ENCODE measurements around the gene SPG21.

DNA sequence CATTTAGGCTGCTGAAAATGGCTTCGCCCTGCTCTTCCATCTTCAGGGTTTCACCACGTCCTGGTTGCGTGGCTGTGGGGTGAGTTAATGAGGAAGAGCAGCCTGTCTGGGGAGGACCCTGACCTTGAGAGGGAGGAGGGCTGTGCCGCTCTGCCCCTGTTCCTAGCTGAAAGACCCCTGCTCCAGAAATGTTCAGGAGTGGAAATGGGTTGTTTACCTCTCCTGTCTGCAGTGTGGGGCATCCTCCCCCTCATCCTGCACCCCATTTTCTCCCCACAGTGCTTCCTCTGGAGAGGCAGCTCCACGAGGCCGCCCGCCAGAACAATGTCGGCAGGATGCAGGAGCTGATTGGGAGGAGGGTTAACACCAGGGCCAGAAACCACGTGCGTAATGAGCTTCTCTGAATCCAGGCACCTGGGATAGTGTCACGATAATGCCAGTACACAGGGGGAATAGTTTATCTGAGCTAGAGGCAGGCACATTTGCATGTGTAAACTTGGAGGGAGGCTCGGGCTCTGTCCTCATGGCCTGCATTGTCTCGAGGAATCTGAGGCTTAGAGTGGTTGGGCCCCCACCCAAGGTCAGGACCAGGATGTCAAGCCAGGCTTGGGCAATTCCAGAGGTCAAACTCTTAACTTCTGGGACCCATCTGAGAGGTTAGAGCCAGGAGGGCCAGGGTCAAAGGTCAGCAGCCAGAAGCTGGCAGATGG, 74.0 kb downstream of the SPG21 start:
- TF ChIP-seq, protein P1, sequence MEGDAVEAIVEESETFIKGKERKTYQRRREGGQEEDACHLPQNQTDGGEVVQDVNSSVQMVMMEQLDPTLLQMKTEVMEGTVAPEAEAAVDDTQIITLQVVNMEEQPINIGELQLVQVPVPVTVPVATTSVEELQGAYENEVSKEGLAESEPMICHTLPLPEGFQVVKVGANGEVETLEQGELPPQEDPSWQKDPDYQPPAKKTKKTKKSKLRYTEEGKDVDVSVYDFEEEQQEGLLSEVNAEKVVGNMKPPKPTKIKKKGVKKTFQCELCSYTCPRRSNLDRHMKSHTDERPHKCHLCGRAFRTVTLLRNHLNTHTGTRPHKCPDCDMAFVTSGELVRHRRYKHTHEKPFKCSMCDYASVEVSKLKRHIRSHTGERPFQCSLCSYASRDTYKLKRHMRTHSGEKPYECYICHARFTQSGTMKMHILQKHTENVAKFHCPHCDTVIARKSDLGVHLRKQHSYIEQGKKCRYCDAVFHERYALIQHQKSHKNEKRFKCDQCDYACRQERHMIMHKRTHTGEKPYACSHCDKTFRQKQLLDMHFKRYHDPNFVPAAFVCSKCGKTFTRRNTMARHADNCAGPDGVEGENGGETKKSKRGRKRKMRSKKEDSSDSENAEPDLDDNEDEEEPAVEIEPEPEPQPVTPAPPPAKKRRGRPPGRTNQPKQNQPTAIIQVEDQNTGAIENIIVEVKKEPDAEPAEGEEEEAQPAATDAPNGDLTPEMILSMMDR (IDR thresholded peaks at IDR 0.05), result no peak
- no peak for TF ChIP-seq POLR2A (IDR thresholded peaks at IDR 0.05)
